ENCODE results near the gene QSOX2.

- no peak for TF ChIP-seq CTCF (conservative IDR thresholded peaks at IDR 0.05; ENCODE audit: low read depth in 2 of 2)
- TF ChIP-seq POLR2AphosphoS5 (IDR thresholded peaks at IDR 0.05; ENCODE audit: low read depth): no peak
- no peak for TF ChIP-seq EZH2 (IDR thresholded peaks at IDR 0.05; ENCODE audit: low read depth, unreplicated experiment)
Measured at GRCh38 chr9:136193891-136194279, 51.7 kb downstream of the QSOX2 start.
